Endothelial cell (in vitro differentiated cells): Measurements from ENCODE around the gene SPIB. TPM values are rescaled to one million over a fixed set of nuclear protein-coding genes. Genes with fewer than 3 reads are reported as not detected.

Experiments used
- DNase-seq: peaks from one replicate; pipeline ENCODE4 v3.0.0; 2021; ENCODE audit warnings: low spot score
- H3K27ac Mint-ChIP-seq: one replicate; pipeline ENCODE4 v1.8.0; 2021; ENCODE audit warnings: mixed read lengths, inconsistent platforms; ENCODE audit not compliant: unreplicated experiment
- H3K27me3 Mint-ChIP-seq: one replicate; pipeline ENCODE4 v1.8.0; 2021; ENCODE audit warnings: mild to moderate bottlenecking, moderate library complexity, mixed read lengths, inconsistent platforms; ENCODE audit not compliant: unreplicated experiment
- H3K36me3 Mint-ChIP-seq: one replicate; pipeline ENCODE4 v1.8.0; 2021; ENCODE audit warnings: mild to moderate bottlenecking, low read depth, mixed read lengths, inconsistent platforms; ENCODE audit not compliant: unreplicated experiment
- H3K4me1 Mint-ChIP-seq: one replicate; pipeline ENCODE4 v1.8.0; 2021; ENCODE audit warnings: mild to moderate bottlenecking, mixed read lengths, inconsistent platforms; ENCODE audit not compliant: unreplicated experiment
- H3K4me3 Mint-ChIP-seq: one replicate; pipeline ENCODE4 v1.8.0; 2021; ENCODE audit warnings: mild to moderate bottlenecking, mixed read lengths, inconsistent platforms; ENCODE audit not compliant: unreplicated experiment
- H3K9me3 Mint-ChIP-seq: one replicate; pipeline ENCODE4 v1.8.0; 2021; ENCODE audit warnings: mixed read lengths, inconsistent platforms; ENCODE audit not compliant: unreplicated experiment
- total RNA-seq: library from RNA; stranded (reverse); fragmentation: NEBNext Ultra II Directional; extraction: Animal tissue kit (Norgen Biotek cat#: 25700); gene quantifications from one replicate; pipeline ENCODE4 v1.2.1, GENCODE V29; 2021; ENCODE audit not compliant: unreplicated experiment
- TF ChIP-seq, protein P1 (sequence below): fragments of 200-600 bp; sonication (generic); IDR thresholded peaks from one replicate; pipeline ENCODE4 v1.5.0; 2021; ENCODE audit warnings: antibody characterized with exemption; ENCODE audit not compliant: unreplicated experiment

The SPIB gene
- total RNA-seq, 1 donor from 2014 or later, result not detected

DNA sequence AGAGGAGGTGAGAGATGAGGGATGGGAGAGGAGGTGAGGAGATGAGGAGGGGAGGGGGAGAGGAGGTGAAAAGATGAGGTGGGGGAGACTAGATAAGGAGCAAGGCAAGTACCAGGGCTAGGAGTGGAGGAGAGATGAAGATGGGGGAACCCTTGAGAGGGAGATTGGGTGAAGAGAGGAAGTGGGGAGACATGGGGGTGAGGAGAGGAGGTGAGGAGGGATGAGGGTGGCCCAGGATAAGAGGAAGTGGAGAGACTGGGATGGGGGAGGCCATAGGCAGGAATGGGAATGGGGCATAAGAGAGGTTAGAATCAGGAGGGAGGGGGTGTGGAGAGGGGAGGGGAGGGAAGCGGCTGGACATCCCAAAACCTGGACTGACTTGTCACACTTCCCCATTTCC lies 40.9 kb downstream of the SPIB start:
- TF ChIP-seq, protein P1, sequence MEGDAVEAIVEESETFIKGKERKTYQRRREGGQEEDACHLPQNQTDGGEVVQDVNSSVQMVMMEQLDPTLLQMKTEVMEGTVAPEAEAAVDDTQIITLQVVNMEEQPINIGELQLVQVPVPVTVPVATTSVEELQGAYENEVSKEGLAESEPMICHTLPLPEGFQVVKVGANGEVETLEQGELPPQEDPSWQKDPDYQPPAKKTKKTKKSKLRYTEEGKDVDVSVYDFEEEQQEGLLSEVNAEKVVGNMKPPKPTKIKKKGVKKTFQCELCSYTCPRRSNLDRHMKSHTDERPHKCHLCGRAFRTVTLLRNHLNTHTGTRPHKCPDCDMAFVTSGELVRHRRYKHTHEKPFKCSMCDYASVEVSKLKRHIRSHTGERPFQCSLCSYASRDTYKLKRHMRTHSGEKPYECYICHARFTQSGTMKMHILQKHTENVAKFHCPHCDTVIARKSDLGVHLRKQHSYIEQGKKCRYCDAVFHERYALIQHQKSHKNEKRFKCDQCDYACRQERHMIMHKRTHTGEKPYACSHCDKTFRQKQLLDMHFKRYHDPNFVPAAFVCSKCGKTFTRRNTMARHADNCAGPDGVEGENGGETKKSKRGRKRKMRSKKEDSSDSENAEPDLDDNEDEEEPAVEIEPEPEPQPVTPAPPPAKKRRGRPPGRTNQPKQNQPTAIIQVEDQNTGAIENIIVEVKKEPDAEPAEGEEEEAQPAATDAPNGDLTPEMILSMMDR, result no peak
- Mint-ChIP-seq H3K36me3 (peaks cover 12% of the 10 kb centered on the region), H3K27ac (no peak overlapping the region), H3K9me3 (peaks cover 14% of the 10 kb centered on the region), H3K4me1 (no peaks in the 10 kb centered on the region), H3K4me3 (no peak overlapping the region), H3K27me3 (peaks cover 9% of the 10 kb centered on the region)
- DNase-seq, result no peak

DNA sequence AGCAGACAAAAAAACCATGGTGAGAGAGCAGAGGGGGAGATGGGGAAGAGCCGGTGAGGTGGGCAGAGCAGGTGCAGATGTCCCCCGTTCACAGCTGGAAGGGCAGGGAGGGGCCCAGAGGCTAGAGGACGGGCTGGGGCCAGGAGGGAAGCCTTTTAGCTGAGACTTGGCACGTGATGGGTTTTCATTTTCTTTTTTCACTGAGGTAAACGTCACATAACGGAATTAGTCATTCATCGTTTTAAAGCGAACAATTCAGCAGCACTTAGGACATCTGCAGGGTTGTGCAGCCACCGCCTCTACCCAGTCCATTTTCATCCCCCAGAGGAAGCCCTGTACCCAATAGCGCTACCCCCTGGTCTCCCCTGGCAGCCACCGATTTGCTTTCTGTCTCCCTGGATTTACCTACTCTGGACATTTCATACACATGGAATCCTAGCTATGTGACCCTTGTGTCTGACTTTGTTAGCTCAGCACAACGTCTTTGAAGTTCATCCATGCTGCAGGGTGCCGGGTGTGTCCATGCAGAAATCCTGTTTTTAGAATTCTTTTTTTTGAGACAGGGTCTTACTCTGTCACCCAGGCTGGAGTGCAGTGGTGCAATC lies 41.5 kb downstream of the SPIB start:
- H3K27ac Mint-ChIP-seq, result no peak overlapping the region
- H3K36me3 Mint-ChIP-seq, result peaks cover 9% of the 10 kb centered on the region
- DNase-seq, result no peak
- H3K9me3 Mint-ChIP-seq, result peaks cover 16% of the 10 kb centered on the region
- H3K4me3 Mint-ChIP-seq, result no peak overlapping the region
- TF ChIP-seq, protein P1, result no peak
- H3K4me1 Mint-ChIP-seq, result no peaks in the 10 kb centered on the region
- H3K27me3 Mint-ChIP-seq, result peaks cover 7% of the 10 kb centered on the region

DNA sequence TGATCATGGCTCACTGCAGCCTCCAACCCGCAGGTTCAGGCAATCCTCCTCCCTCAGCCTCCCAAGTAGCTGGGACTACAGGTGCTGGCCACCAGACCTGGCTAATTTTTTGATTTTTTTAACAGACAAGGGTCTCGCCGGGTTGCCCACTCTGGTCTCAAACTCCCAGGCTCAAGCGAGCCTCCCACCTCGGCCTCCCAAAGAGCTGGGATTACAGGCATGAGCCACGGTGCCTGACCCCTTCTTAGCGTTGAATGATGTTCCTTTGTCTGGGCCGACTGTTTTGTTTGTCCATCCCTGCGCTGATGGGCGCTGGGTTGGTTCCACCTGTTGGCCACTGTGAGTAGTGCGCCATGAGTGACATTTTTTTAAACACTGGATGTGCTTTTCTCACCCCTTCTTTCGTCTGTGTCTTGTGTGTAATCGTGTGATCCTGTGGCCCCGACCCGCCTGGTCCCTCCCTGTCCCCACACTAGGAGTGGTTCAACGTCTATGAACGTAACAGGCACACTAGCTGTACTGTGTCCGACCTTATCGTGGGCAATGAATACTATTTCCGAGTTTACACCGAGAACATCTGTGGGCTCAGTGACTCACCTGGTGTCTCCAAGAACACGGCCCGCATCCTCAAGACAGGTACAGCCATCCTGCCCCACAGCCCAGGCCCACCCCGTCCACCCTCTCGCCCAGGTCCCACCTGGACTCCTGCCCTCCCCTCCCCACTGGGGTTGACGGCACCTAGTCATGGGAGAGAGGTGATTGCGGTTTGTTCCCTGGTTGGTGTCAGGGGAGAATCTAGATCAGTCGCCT lies 42.5 kb downstream of the SPIB start:
- Mint-ChIP-seq H3K27ac (no peak overlapping the region), H3K4me3 (no peak overlapping the region), H3K27me3 (no peaks in the 10 kb centered on the region), H3K36me3 (peaks cover under 1% of the 10 kb centered on the region), H3K9me3 (peaks cover 7% of the 10 kb centered on the region), H3K4me1 (no peaks in the 10 kb centered on the region)
- peak; percentile 62 for DNase-seq
- TF ChIP-seq, protein P1, result peak; percentile 81

DNA sequence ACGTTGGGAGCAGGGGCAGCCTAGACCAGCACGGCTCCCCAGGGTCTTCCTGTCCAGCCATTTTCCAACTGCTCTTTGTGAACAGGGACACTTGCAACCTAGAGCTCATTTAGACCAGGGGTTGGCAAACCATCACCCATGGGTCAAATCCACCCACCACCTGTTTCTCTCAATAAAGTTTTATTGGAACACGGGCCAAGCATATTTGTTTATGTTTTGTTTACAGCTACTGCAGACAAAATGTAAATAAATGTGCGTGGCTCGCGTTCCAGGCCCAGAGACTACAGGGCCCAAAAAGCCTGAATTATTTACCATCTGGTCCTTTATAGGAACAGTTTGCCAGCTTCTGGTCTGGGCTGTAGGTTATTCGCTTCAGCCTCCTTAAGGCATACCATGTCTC lies 44.2 kb downstream of the SPIB start:
- H3K9me3 Mint-ChIP-seq, result peaks cover 10% of the 10 kb centered on the region
- no peaks in the 10 kb centered on the region for H3K36me3 Mint-ChIP-seq
- DNase-seq, result no peak
- H3K4me1 Mint-ChIP-seq, result no peaks in the 10 kb centered on the region
- TF ChIP-seq, protein P1, result no peak
- H3K27me3 Mint-ChIP-seq, result peaks cover 2% of the 10 kb centered on the region
- no peak overlapping the region for H3K27ac Mint-ChIP-seq
- no peak overlapping the region for H3K4me3 Mint-ChIP-seq

DNA sequence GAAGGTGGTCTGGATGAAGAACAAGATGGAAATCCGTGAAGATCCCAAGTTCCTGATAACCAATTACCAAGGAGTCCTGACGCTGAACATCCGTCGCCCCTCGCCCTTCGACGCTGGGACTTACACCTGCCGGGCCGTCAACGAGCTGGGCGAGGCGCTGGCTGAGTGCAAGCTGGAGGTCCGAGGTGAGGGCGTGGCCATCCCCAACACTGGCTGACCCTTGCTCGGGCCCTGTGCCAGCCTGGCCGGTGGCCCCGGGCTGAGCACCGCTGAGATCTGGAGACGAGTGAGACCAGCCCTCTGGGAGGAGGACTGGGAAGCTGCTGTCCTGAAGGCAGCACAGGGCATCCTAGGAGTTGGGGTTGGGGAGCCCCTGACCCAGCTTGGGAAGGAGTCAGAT lies 45.6 kb downstream of the SPIB start:
- Mint-ChIP-seq H3K36me3 (peaks cover 9% of the 10 kb centered on the region), H3K9me3 (peaks cover 22% of the 10 kb centered on the region), H3K4me1 (no peaks in the 10 kb centered on the region), H3K27ac (no peak overlapping the region), H3K27me3 (peaks cover 8% of the 10 kb centered on the region), H3K4me3 (no peak overlapping the region)
- TF ChIP-seq, protein P1, result no peak
- no peak for DNase-seq
